PC-9 (cell line): ENCODE results near the gene PITPNC1.

ENCODE experiments used
- EZH2 ChIP-seq: fragments of 200-600 bp; sonication (generic); IDR thresholded peaks from 2 replicates; pipeline ENCODE4 v1.8.0; 2017; ENCODE audit warnings: antibody characterized with exemption, low read depth
- TF ChIP-seq, protein P1 (sequence below): fragments of 200-600 bp; sonication (generic); conservative IDR thresholded peaks from 2 replicates; pipeline ENCODE4 v1.6.1; 2017; ENCODE audit warnings: mixed run types, antibody characterized with exemption, mild to moderate bottlenecking, moderate library complexity

DNA sequence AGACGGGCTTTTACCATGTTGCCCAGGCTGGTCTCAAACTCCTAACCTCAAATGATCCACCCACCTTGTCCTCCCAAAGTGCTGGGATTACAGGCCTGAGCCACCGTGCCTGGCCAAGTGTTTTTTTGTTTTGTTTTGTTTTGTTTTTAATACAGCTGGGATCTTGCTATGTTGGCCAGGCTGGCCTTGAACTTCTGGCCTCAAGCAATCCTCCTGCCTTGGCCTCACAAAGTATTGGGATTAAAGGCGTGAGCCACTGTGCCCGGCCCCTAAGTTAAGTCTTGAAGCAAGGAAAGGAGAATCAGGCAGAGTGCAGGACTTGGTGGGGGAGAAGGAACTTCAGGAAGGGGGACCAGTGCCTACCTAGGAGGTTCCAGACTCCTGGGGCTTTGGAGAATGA is 288.9 kb downstream of the PITPNC1 start:
- TF ChIP-seq, protein P1, sequence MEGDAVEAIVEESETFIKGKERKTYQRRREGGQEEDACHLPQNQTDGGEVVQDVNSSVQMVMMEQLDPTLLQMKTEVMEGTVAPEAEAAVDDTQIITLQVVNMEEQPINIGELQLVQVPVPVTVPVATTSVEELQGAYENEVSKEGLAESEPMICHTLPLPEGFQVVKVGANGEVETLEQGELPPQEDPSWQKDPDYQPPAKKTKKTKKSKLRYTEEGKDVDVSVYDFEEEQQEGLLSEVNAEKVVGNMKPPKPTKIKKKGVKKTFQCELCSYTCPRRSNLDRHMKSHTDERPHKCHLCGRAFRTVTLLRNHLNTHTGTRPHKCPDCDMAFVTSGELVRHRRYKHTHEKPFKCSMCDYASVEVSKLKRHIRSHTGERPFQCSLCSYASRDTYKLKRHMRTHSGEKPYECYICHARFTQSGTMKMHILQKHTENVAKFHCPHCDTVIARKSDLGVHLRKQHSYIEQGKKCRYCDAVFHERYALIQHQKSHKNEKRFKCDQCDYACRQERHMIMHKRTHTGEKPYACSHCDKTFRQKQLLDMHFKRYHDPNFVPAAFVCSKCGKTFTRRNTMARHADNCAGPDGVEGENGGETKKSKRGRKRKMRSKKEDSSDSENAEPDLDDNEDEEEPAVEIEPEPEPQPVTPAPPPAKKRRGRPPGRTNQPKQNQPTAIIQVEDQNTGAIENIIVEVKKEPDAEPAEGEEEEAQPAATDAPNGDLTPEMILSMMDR: no peak
- no peak for TF ChIP-seq EZH2
